ENCODE data around the gene UFC1.

Gene UFC1

GRCh38 chr1:161185732-161186311 lies 32.0 kb downstream of the UFC1 start:
- peak overlapping the region; percentile 53; the same call in 1 of the 2 replicates for H3K4me3 ChIP-seq (ENCODE audit: low read length)

DNA sequence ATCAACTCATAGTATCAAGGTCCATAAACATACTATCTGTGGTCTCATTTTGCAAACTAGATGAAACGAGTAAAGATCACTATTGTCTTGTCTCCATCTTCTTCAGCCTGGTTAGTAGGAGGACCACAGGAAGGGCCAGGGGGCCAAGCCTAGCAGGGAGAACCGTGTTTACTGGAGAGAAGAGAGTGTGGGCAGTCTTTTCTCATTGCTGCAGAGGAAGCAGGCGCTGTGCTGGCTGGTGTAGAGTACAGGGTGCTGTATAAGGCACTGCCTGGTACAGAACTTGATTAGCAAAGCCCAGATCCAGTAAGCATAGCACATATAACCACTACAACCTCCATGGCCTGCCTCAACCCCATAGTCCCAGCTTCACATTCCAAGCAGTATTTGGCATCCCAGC lies 33.5 kb downstream of the UFC1 start:
- TF ChIP-seq ZNF274 (IDR thresholded peaks at IDR 0.05; ENCODE audit: low read depth, low read length) = no peak
- H3K4me3 ChIP-seq (ENCODE audit: low read length) = no peak overlapping the region

More at GRCh38 chr1:161185732-161186311, 32.0 kb downstream of the UFC1 start:
- no peak for TF ChIP-seq ZNF274 (IDR thresholded peaks at IDR 0.05; ENCODE audit: low read depth, low read length)

DNA sequence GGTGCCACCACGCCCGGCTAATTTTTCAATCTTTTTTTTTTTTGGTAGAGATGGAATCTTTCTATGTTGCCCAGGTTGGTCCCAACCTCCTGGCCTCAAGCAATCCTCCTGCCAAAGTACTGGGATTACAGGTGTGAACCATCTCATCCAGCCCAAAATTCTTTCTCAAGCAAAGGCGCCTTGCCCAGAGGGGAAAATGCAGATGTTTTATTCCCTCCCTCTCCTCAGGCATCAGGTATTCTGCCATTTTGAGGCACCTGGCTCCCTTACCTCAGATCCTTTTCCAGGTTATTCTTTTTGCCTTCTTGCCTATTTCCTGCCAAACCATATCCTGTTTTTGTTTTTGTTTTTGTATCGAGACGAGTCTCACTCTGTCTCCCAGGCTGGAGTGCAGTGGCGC lies 34.6 kb downstream of the UFC1 start:
- no peak overlapping the region for H3K4me3 ChIP-seq (ENCODE audit: low read length)
- no peak for TF ChIP-seq ZNF274 (IDR thresholded peaks at IDR 0.05; ENCODE audit: low read depth, low read length)

DNA sequence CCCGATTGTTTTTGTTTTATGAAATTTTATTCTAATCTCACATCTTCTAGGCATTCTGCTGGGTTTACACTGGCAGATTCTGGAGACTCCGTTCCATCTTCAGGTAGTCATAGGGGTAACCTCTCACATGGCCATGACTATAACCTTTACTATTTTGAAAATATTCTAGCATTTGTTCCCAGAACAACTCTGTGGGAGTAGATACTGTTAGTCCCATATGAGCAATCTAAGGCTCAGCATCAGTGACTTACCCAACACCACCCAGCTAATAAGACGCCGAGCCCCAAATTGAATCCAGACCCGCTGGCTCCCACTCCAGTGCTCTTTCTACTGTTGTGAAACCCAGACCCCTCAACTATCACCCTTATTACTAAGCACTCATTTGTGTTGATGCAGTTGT lies 35.3 kb downstream of the UFC1 start:
- TF ChIP-seq ZNF274 (IDR thresholded peaks at IDR 0.05; ENCODE audit: low read depth, low read length) = no peak
- H3K4me3 ChIP-seq (ENCODE audit: low read length) = no peak overlapping the region

DNA sequence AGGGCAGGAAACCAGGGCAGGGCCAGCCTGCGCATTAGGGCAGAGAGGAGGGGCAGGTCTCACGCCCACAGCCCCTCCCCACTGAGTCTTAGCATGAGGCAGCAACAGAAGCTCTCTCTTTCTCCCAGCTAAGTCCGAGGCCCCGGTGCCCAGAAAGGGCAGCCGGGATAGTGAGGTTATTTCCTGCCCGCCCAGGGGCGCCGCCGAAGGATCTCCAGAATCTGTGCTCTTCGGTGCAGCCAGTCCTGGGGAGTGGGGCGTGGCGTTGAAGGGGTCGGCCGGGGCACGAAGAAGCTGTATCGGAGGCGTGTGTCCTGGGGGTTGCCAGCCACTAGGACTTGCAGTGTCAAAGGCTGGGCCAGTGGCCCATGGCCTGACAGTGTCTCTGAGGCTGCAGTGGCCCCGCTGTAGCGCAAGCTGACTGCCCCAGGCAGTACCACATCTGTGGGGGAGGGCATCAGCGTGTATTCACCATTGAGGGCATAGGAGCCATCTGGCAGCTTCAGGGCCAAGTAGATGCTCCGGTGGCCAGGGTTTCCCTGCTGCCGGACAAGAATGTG lies 37.3 kb downstream of the UFC1 start:
- TF ChIP-seq ZNF274 (IDR thresholded peaks at IDR 0.05; ENCODE audit: low read depth, low read length) = no peak
- no peak overlapping the region for H3K4me3 ChIP-seq (ENCODE audit: low read length)

GRCh38 chr1:161191971-161192370 lies 38.2 kb downstream of the UFC1 start:
- TF ChIP-seq ZNF274 (IDR thresholded peaks at IDR 0.05; ENCODE audit: low read depth, low read length) = no peak
- H3K4me3 ChIP-seq (ENCODE audit: low read length) = no peak overlapping the region

DNA sequence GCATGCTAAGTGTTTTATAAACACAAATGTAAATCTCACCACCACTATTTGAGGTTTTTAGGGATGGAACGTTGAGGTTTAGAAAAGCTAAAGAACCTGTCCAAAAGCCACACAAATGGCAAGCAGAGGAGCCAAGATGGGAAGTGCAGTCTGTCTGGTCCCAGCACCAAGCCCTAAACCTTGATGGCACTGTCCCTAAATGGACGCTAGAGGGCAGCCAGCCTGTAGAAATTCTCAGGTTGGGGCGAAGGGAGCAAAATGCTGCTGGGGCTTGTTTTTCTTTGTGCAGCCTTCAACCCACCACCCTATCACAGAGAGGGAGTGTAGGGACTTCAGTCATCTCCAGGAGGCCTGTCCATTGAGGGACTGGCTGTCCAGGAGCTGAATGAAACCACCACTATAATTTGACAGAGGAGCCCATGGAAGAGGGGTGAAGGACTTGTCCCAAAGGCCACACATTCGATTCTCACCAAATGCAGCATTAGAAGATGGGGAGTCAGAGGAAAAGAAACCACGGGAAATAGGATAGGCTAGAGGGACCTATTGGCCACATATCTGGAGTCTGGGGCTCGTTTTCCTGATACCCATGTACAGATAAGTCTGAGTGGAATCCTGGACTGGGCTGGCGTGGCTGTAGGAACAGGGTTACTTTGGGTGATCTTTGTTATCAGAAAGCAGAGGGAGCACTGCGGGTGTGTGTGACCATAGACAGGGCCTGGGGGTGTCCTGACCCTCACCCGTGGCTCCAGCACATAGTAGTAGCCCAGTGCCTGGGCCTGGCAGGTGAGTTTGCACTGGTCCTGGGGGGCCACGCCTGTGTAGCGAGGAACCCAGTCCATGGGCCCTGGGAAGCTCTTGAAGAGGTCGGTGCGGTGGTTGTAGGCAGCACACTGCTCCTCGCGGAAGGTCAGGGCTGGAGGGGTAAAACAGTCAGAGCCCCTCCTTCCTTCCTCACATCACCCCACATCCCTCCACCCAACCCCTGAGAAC lies 39.0 kb downstream of the UFC1 start:
- H3K4me3 ChIP-seq (ENCODE audit: low read length) = no peak overlapping the region
- TF ChIP-seq ZNF274 (IDR thresholded peaks at IDR 0.05; ENCODE audit: low read depth, low read length) = no peak

DNA sequence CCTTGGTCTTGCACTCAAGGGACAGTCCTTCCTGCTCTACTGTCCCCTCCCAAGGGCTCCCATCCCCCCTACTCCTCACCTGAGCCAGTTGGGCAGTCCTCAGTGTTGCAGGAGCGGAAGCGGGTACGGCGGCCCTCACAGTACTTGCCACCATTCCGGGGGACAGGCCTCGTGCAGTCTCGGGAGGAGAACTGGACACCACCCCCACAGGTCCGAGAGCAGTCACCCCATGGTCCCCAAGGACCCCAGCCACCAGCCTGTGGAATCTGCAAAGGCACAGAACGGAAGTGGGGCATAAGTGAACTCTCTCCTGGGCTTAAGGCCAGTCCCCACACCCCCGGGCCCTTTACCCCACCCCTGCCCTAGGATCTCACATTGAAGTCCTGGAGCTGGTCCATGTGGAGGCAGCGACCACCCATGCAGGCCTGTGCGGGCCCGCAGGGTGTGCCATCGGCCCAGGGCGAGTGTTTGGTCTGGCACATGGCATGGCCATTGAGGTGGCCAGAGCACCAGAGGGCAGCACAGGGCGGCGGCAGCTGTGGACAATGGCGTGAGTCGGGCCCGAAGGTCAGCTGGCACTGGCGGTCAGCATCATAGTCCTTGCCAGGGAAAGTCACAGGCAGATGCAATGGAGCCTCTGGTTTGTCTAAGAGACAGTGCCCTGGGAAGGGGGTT lies 39.9 kb downstream of the UFC1 start:
- TF ChIP-seq ZNF274 (IDR thresholded peaks at IDR 0.05; ENCODE audit: low read depth, low read length) = no peak
- no peak overlapping the region for H3K4me3 ChIP-seq (ENCODE audit: low read length)

GRCh38 chr1:161195171-161195570 lies 41.4 kb downstream of the UFC1 start:
- H3K4me3 ChIP-seq (ENCODE audit: low read length) = no peak overlapping the region
- no peak for TF ChIP-seq ZNF274 (IDR thresholded peaks at IDR 0.05; ENCODE audit: low read depth, low read length)

- TF ChIP-seq ZNF274 (IDR thresholded peaks at IDR 0.05; ENCODE audit: low read depth, low read length) = no peak
- no peak overlapping the region for H3K4me3 ChIP-seq (ENCODE audit: low read length)
Observed at GRCh38 chr1:161196111-161196510, 42.3 kb downstream of the UFC1 start.

- TF ChIP-seq ZNF274 (IDR thresholded peaks at IDR 0.05; ENCODE audit: low read depth, low read length) = no peak
- H3K4me3 ChIP-seq (ENCODE audit: low read length) = no peak overlapping the region
Observed at GRCh38 chr1:161196521-161197451, 43.0 kb downstream of the UFC1 start.

- TF ChIP-seq ZNF274 (IDR thresholded peaks at IDR 0.05; ENCODE audit: low read depth, low read length) = no peak
- no peak overlapping the region for H3K4me3 ChIP-seq (ENCODE audit: low read length)
Observed at GRCh38 chr1:161197560-161198193, 43.9 kb downstream of the UFC1 start.
